Muscle of back (tissue), 11 donors: Measurements from ENCODE around the gene CABCOCO1. TPM values are rescaled to one million over a fixed set of nuclear protein-coding genes. Genes with fewer than 3 reads are reported as not detected.

Experiments
- DNase-seq, 3 donors: peaks; one replicate each; pipeline versions ENCODE4 v3.0.0 to v3.0.0-alpha.2; 2013
- polyA plus RNA-seq, 10 donors: library from polyadenylated mRNA; unstranded; fragments of 120-200 nt; gene quantifications; one replicate each; pipeline ENCODE4 v1.2.1, GENCODE V29; 2013; ENCODE audit not compliant: insufficient read length in 10 of 10

Gene CABCOCO1
- polyA plus RNA-seq, 10 donors = 0.20 to 1.5 (median 0.50) TPM; not detected in 2

DNA sequence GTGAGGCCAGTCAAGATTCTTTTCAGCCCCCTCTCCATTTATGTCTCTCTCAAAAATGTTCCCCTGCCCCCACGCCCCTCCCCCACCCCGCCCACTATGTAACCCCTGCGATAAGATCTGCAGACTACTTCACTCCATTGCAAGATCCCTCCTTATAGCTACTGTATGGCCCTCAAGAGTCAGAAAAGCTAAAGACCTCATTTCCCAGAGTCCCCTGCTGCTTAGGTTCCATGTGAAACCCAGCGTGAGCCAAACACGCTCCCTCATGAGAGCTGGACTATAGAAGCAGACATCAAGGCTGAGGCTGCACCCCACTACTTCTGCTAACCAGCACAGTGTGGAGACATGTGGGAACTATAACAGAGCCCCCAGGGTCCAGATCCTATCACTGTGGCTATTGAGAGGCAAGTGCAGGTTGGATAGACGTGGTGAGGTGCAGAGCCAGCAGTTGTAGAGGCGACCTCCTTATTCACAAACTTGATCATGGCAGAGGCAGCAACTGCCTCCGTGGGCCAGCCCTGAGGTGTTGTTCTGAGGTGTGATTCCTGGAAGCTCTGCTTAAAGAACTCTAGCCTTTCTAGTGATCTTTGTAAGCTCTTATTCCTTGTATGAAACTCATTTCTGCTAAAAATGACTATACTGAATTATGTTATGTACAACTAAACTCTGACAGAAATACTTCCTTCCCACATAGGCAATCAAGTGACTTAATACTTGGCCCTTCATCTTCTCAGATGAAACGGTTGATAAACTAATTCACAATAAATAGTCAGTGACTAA lies 121.8 kb downstream of the CABCOCO1 start:
- no peak for DNase-seq

DNA sequence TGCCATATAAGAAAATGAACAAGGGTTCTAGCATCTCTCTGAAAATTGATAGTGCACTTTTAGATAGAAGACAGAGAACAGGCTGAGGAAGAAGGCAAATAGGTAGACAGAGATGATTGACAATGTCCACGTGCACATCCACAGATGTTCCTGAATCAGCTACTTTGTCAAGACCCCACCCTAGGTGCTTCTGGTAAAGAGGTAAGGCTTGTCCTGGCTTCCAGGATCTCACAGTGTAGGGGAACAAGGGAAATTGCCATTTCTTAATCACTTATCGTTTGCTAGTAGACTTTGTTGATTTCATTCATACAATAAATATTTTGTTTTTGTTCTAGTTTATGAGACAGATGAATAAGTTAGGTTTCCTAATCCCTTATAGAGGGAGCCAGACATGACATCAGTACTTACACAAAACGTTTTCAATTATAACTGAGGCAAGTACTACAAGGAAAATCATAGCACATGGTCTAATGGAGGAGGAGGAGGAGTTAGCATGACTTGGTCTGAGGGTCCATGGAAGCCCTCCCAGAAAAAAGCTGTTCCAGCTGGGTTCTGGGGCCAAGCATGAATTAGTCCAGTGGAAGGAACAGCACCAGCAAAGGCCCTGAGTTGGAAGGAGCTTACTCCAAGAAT lies 122.9 kb downstream of the CABCOCO1 start:
- no peak for DNase-seq

DNA sequence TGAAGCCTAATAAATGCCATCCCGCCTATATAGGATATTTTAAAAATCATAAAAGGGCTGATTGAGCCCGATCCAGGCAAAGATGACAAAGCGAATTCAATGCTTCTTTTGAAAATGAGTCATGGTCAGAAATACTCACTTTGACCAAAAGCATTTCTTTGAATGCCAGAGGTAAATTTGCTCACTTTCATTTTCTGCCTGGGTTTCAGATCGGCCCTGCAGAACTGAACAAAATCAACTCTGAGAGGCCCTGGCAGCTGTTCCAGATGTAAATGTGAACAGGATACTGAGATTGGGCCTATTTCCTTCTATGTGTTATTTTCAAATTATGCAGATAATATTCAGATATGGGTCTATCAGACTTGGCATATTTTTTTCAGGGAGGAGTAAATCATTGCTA lies 124.0 kb downstream of the CABCOCO1 start:
- DNase-seq = peak; percentile 39 to 56 (median 49)

DNA sequence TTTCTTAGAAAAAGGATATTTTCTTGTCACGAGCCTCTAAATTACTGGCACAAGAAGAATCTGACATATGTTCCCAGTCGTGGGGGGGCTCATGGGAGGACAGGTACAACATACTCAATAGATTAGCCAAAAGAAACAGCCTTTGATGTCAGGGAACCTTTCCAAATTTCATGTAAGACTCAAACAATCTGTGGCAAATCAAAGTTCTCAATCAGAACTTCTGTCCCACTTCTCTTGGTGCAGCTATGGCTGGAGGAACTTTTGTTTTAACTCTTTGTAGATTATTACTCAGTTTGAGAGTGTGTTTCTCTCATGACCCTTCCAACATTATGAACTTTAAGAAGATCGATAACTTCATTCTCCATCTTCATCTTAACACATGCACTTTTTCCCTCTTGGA lies 124.4 kb downstream of the CABCOCO1 start:
- no peak for DNase-seq

DNA sequence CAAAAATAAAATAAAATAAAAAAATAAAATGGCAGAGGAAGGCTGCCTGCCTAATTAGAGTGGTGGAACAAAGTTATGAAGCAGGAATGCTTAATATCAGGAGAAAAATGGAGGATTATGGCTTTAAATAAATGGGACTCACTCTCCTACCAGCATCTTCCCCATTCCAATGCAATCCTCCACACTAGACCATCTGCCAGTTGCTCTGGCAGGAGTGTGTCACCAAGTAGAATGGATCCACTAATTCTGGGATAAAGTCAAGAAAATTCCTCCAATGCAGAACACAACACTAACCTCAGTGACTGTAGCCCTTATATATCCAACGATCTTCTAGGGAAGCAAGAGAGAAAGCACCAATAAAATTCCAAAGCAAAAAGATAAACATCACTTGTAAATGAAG lies 126.3 kb downstream of the CABCOCO1 start:
- DNase-seq = no peak

DNA sequence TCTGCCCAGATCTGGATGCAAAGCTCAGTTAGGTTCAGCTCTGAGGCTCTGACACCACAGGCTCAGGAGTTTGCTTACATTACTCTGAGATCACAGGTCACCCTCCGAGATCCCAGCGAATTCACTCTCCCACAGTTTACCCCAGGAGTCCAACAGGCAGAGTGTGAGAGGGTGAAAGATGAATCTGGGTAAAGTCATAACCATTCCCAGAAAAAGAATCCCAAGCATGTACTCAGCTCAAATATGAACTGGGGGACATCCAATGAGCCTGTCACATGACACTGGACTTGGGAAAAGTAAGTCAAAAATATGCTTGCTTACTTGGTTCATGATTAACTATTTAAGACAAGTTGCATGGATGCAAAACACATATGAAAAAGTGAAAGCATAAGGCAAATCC lies 128.5 kb downstream of the CABCOCO1 start:
- no peak for DNase-seq

DNA sequence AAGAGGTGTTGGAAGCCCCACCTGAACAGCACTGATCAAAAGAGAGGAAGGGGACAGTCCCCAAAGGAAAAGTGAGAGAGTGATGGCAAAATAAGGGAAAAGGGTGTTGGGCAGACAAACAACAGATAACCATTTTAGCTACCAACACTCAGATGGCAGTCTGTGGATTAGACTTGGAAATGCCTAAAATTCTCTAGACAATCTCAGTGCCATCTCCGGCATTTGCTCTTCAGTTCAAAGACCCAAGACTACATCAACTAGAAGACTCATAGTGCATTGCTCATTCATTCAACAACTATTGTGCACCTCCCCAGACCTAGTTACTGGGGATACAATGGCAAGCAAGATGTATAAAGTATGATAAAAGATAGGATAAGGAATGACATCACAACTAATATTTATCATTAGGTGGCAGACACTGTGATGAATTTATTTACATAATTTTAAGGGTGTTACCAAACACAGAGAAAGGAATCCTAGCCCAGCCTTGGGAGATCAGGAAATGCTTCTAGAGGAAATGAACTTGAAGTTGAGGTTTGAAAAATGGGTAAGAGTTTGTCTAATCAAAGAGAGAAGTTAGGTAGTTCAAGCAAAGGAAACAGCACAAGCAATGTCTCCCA lies 129.5 kb downstream of the CABCOCO1 start:
- no peak for DNase-seq

DNA sequence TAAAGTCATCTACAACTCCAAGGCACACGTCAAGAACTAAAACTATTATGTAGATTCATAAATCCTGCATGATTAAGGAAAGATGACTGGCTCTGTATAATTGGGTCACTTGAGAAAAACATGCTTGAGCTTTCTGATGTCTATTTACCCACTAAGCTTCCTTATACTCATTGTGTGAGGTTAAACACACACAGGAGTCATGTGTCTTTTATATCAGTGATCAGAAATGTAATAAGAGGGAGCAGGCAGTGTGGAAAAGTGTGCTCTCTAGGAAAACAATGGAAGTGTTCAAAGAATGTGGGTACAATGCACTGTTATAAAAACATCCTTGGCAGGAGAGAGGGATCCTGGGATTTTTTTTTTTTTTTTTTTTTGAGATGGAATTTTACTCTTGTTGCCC lies 130.2 kb downstream of the CABCOCO1 start:
- DNase-seq = no peak

DNA sequence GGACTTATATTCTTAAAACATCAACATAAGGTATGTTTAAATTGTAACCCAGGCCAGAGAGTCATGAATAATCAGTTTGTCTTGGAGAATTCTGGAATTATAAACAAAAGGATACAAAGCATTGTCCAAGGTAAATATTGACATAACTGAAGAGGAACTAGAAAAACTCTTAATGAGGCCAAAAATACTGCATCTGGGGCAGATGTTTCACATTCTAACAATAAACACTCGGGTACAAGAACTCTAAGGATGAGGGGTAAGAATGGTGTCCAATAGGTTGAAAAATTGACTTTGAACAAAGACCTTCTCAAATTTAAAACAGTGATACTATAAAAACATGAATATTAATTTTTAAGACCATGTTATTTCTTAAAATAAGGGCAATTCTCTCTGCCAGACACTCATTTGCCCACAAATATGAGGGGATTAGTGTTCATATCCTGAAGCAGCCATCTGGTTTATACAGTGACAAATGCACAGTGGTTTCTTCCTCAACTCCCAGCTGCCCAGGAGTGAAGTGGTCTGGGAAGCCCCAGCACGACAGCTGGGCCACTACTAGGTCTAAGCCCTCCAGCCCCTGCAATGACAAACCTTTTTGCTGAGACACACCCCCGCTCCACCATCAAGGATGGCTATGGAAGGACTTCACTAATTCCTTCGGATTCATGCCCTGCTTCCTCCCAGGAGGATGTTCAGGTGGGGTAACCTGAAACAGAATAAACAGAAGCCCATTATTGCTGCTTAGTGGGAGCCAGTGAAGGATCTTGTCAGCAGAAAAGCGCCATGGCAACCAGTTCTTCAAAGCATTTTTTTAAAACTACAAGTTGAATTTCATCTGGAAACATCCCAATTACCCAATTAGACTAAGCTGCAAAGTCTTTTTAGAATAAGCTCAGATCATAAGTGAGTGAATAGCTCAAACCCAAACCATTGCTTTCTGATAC lies 131.3 kb downstream of the CABCOCO1 start:
- DNase-seq = peak in 2 of 3 donors; percentile 14 to 36

DNA sequence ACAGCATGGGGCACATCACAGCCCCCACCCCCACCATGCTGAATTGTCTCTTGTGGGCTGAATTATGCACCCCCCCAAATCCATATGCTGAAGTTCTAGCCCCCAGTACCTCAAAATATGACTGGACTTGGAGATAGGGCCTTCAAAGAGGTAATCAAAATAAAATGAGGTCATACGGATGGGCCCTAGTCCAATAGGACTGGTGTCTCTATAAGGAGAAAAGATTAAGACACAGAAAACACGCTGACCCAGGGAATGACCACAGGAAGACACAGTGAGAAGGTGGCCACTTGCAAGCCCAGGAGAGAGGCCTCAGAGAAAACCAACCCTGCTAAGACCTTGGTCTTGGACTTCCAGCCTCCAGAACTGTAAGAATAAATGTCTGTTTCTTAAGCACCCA lies 132.4 kb downstream of the CABCOCO1 start:
- no peak for DNase-seq

DNA sequence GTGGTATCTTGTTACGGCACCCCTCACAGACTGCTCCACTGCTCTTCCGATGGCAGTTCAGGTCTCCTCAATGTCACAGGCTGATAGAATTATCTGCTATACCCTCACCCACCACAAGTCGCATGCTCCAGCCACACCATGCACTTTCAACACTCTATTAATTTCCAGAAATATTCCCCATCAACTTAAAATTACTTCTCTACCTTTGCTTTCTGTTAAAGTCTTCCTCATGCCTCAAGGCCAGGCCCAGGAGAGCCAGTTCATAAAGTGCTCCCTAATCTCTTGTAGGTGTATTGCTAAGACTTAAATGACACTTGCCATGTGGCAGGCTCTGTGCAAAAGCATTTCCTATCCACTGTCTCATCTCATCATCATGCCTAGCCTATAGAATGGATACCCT lies 132.8 kb downstream of the CABCOCO1 start:
- DNase-seq = no peak

DNA sequence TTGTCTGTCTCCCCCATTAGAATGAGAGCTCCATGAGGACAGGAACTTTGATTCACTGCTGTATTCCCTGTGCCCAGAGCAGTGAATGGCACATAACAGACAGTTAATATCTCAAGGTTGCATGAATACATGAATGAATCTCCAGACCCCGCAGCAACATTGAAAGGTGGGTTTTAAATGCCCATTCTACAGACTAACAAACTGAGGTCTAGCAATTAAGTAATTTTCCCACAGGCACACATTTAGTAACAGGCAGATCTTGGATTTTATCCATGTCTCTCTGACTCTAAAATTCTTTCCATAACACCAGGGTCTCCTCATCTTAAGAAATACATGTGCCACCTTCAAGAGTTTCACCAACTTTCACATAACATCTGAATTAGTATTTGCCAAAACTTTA lies 134.1 kb downstream of the CABCOCO1 start:
- no peak for DNase-seq

DNA sequence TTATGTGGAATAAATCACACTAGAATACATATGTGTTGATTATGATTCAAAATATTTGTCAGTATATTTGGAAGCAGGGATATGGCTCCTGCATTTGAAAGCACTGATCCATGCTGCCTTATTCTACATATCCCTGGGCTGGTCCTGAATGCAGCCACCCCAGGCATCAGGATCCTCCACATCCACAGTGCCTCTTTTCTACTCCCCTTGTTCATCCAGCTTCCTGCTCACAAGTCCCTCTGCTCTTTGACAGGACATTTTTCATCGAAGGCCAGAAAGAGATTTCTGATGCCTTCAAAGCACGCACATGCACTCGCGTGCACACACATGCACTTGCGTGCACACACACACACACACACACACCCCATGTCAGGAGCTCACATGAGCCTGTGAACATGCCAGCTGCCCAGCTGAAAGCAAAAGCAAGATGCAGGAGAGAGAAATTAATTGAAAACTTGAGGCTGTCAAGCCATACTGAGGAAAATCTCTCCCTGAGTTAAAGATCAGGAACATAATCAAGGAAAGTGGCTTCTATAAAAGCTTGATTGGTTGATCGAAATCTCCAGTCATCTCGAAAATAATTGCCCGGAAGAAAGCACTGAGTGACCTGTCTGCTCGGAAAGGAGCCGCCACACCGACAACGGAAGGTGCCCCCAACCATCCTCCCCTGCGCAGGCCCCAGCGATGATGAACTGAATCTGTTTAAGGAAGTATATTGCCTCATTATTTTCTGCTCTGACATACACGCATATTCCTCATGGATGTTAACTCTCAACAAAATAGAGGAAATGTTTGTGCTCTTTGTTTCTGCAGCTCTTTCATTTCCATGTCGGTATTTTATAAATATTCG lies 134.8 kb downstream of the CABCOCO1 start:
- no peak for DNase-seq

DNA sequence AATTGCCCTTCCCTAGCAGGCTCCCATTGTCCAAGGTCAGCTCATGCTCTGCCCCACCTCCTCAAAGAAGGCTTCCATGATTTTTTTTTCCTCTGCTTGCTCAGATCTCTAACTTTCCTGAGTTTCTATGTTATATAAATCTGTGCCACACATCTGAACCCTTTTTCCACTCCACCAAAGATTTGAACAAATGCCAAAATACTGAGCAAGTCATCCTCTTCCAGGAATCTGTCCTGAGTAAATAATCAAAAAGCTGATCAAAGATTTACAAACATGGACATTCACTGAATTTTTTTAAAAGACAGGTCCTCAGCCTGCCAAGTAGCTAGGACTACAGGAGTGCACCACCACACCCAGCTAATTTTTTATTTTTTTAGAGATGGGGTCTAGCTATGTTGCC lies 136.0 kb downstream of the CABCOCO1 start:
- no peak for DNase-seq

DNA sequence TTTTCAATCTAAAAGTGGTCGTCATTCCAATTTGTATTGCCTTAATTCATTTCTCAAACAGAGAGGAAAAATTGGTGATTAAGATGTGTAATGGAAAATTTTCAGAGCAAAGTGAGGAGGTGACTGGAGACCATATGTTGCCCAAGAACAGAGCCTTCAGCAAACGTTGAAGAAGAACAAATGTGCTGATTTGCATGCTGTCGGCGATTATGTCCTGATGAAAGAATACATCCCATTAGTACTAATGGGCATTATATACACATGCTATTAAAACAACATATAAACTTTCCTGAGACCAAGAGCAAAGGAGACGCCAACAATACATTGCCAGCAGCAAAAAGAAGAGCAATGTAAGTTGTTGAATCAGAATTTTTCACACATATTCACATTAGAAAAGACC lies 138.8 kb downstream of the CABCOCO1 start:
- no peak for DNase-seq

DNA sequence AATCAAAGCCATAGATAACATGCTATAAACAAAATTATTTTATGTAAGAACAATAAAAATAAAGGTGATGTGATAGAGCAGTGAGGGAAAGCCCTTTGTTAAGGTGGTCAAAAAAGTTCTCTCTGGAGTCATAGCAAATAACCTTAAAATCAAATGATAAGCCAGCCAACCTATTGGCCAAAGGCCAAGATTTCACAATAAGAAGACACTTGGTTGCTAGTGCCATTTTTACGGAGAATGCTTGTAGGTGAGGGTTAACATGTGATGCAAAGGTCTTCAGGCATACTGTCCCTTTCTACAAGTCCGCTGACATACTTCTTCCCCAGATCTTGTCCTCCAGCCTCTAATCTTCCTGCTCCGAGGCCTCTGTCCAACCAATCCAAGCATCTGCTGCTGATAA lies 140.5 kb downstream of the CABCOCO1 start:
- no peak for DNase-seq

DNA sequence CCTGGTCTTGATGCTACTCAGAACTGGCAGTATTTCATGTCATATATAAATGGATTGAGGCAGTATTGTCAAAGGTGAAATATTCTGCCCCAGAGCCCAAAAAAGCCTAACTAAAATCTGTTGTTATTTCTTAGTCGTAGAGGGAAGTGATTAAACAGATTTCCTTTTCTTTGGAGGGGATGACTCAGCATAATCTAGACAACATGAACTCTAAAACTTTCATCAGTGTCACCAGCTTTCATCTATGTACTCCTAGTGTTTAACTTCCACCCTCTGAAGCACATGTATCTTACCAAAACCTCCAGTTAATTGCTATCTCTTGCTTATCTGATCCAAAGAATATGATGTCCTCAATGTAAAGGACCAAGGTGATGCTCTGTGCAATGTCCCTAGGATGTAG lies 141.7 kb downstream of the CABCOCO1 start:
- DNase-seq = no peak

DNA sequence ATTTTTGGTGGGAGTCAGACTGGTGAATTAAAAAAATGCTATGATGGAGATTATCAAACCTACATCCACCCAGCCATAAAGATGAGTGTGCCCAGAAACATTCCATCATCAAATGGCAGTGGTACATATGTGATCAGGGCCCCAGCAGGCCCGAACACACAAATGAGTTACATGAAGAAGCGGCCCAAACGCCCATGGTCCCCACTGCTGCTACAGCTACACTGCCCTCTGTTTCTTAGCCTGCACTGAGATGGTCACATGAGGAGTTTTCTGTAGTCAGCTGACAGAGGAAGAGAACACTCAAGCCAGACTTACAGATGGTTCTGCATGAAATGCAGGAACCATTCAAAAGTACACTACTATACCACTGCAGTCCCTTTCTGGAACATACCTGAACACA lies 142.4 kb downstream of the CABCOCO1 start:
- DNase-seq = no peak

DNA sequence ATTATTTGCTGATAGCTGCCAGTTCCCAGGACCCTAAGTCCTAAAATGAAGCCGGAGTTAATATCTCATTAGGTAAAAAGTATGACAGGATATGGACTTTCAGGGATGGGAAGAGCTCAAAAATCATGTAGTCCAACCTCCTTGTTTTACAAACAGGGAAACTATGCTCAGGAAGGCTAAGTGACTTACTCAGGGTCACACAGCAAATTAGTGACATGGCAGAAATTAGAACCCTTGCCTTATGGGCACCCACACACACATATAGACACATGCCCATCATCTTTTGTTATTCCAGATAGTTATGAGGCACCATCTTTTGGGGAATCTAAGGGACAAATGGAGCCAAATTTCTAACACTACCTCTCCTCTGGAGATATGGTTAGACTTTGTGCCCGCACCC lies 147.5 kb downstream of the CABCOCO1 start:
- no peak for DNase-seq

DNA sequence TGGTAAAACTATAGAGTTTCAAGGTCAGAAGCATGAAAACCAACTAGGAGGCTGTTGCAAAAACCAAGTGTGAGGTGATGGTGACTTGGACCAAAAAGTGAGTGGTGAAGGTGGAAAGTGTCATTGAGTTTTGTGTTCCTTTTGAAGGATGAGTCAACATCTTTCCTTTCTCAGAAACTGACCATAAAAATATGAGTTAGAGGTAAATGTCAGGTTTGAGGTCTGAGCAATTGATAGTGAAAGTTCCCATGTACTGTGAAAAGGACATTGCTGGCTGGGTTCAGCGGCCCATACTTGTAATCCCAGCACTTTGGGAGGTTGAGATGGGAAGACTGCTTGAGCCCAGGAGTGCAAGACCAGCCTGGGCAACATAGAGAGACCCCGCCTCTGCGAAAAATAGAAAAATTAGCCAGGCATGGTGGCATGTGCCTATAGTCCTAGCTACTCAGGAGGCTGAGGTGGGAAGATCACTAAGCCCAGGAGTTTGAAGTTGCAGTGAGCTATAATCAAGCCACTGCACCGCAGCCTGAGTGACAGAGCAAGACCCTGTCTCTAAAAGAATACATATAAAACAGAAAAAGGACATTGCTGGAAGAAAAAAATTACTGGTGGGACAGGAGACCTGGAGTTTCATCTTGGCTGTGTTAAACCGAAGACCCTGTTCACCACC lies 149.5 kb downstream of the CABCOCO1 start:
- DNase-seq = no peak

DNA sequence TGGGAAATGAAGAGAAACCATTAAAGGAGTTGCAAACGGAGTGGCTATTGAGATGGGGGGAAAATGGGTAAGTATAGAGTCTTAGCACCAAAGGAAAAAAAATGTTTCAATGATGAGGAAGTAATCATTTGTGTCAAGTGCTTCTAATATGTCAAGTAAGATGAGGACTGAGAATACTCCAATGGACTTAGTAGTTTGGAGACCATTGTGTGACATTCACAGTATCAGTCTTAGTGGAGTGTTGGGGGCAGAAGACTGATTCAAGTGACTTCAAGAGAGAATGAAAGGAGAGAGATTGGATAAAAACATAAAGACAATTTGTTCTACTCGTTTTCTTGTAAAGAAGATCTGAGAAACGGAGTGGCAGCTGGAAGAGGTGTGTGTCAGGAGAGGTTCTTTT lies 150.2 kb downstream of the CABCOCO1 start:
- DNase-seq = no peak
